Rectal smooth muscle tissue (tissue), 1 donor: ENCODE results near the gene LRRC61.

ENCODE experiments used
- H3K27ac ChIP-seq: one replicate; pipeline ENCODE4 v1.7.0; 2013; ENCODE audit warnings: low read depth, low read length, inconsistent platforms
- H3K27me3 ChIP-seq: one replicate; pipeline ENCODE4 v1.7.0; 2013; ENCODE audit warnings: low read length; ENCODE audit not compliant: control insufficient read depth, insufficient read depth
- H3K36me3 ChIP-seq: one replicate; pipeline ENCODE4 v1.7.0; 2013; ENCODE audit warnings: low read length; ENCODE audit not compliant: control insufficient read depth, insufficient read depth
- H3K4me1 ChIP-seq: one replicate; pipeline ENCODE4 v1.7.0; 2013; ENCODE audit warnings: low read length; ENCODE audit not compliant: control insufficient read depth, insufficient read depth
- H3K4me3 ChIP-seq: one replicate; pipeline ENCODE4 v1.7.0; 2013; ENCODE audit warnings: low read length
- H3K9ac ChIP-seq: one replicate; pipeline ENCODE4 v1.7.0; 2013; ENCODE audit warnings: low read length

The LRRC61 gene

DNA sequence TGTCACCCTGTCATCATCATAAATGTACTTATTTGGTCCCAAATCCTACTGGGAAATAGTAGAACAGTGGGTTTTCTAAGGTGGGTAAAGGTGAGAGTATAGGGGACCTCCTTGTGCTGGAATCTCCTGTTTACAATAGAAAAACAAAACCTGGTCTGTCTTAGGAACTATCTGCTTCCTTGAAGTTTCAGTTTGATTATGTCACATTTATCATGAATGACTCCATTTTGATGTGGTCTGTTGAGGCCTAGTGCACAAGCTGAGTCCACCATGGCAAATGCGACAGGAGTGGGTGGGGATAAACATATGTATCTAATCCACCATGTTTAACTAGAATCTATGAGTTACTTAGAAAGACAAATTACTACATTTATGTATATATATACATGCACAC, 32.5 kb downstream of the LRRC61 start:
- Histone ChIP-seq H3K4me3 (no peak overlapping the region), H3K36me3 (no peaks in the 10 kb centered on the region), H3K4me1 (peaks cover 2% of the 10 kb centered on the region), H3K9ac (no peak overlapping the region), H3K27me3 (no peaks in the 10 kb centered on the region), H3K27ac (peak overlapping the region; percentile 35)

DNA sequence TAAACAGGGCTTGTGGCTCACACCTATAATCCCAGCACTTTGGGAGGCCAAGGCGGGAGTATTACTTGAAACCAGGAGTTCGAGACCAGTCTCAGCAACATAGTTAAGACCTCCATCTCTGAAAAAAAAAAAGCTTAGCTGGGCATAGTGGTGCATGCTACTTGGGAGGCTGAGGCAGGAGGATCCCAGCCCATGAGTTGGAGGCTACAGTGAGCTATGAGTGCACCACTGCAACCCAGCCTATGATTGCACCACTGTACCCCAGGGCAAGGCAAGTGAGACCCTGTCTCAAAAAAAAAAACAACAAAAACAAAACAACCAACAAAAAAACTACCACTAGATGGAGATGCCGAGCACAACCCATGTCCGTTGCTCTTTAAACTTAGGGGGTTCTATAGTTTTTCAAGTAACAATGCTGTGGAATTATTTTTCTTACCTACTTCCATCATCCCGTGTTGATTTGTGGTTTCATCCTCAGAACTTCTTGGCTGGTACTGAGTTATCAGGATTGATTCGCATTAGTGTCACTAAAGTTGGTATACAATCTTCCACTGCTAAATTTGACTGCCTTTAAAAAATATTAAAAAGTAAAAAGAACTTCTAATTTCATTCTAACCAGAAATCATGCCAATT, 33.2 kb downstream of the LRRC61 start:
- H3K27ac ChIP-seq: peak overlapping the region; percentile 35
- no peaks in the 10 kb centered on the region for H3K36me3 ChIP-seq
- no peaks in the 10 kb centered on the region for H3K27me3 ChIP-seq
- no peak overlapping the region for H3K9ac ChIP-seq
- peaks cover 2% of the 10 kb centered on the region for H3K4me1 ChIP-seq
- H3K4me3 ChIP-seq: no peak overlapping the region

DNA sequence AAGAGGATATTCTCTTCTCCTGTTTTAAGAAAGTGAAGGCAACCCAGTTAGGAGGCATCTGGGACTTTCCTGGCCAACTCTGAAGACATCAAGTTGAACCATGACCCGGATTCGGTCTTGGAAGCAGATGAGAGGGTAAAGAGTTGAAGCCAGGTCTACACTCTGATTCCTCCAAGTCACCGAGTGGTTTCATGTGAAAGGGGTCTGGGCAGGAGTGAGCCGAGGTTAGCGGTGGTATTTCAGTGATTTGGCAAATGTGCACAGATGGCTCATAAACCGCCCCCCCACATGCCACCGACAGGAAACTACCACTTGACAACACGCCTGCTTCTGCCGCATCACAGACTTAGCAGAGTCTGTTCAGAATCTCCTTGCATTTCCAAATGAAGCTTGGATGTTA, 34.1 kb downstream of the LRRC61 start:
- H3K4me3 ChIP-seq: no peak overlapping the region

DNA sequence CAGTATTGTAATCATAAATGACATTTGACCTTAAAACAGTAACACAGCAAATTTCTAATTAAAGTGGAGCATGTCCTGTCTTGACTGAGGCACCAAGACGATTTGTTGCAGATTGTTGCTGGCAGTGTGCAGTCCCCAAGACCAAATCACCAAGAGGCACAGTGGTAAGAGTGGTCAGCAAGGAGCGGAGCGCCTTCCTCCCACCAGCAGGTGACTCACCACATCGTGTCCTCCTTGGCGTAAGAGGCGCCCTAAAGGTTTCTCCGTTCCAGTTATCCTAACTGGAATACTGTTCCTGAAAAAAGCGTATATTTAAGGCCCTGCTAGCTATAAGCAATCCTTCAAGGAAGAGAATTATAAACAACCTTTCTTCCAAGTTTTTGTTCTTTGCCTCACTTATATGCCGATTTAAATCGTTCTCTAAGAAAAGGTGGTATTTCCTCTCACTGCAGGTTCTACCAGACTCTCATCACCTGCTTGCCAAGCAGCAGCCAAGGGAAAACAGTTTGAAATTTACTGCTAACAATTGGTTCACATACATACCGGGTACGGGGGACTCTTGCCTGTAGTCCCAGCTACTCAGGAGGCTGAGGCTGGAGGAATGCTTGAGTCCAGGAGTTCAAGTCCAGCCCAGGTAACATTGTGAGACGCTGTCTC, 34.7 kb downstream of the LRRC61 start:
- Histone ChIP-seq H3K4me3 (no peak overlapping the region), H3K36me3 (no peaks in the 10 kb centered on the region), H3K27me3 (no peaks in the 10 kb centered on the region), H3K27ac (no peak overlapping the region), H3K9ac (no peak overlapping the region), H3K4me1 (peaks cover 2% of the 10 kb centered on the region)

More for the DNA sequence above, 34.1 kb downstream of the LRRC61 start:
- Histone ChIP-seq H3K4me1 (peaks cover 2% of the 10 kb centered on the region), H3K27ac (no peak overlapping the region), H3K9ac (no peak overlapping the region), H3K36me3 (no peaks in the 10 kb centered on the region), H3K27me3 (no peaks in the 10 kb centered on the region)

DNA sequence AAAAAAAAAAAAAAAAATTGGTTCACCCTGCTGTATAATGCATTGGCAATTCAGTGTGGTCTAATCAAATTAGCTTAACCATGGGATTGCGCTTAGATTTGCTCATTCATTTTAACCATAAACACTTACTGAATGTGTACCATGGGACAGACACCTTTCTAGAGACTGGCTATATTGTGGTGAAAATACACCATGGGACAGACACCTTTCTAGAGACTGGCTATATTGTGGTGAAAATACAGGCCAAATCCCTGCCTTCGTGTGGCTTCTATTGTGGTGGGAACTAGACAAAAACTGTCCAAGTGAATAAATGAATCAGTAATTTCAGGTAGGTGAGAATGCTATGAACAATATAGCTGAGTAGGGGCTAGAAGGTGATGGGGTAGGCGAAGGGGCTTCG, 35.3 kb downstream of the LRRC61 start:
- Histone ChIP-seq H3K4me1 (peaks cover 2% of the 10 kb centered on the region), H3K9ac (no peak overlapping the region), H3K36me3 (no peaks in the 10 kb centered on the region), H3K27me3 (no peaks in the 10 kb centered on the region), H3K4me3 (no peak overlapping the region), H3K27ac (no peak overlapping the region)

GRCh38 chr7:150358988-150359621, 36.0 kb downstream of the LRRC61 start:
- Histone ChIP-seq H3K27me3 (no peaks in the 10 kb centered on the region), H3K27ac (no peak overlapping the region), H3K9ac (no peak overlapping the region), H3K4me3 (no peak overlapping the region), H3K4me1 (peaks cover 2% of the 10 kb centered on the region), H3K36me3 (no peaks in the 10 kb centered on the region)

DNA sequence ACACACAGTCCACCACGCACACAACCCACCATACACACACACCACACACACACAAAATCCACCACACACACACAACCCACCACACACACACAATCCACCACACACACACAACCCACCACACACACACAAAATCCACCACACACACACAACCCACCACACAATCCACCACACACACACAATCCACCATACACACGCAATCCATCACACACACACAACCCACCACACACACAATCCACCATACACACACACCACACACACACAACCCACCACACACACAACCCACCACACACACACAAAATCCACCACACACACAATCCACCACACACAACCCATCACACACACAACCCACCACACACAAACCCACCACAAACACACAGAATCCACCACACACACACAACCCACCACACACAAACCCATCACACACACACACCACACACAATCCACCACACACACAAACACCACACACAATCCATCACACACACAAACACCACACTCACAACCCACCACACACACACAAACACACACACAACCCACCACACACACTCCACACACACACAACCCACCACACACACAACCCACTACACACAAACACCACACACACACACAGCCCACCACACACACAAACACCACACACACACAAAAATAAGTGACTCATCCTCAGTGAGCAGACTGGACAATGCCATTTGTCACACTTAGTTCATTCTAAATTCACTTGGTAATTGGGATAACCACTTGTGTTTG, 36.6 kb downstream of the LRRC61 start:
- no peaks in the 10 kb centered on the region for H3K27me3 ChIP-seq
- H3K4me3 ChIP-seq: no peak overlapping the region
- no peaks in the 10 kb centered on the region for H3K36me3 ChIP-seq
- H3K4me1 ChIP-seq: peaks cover 1% of the 10 kb centered on the region
- no peak overlapping the region for H3K9ac ChIP-seq
- H3K27ac ChIP-seq: no peak overlapping the region

DNA sequence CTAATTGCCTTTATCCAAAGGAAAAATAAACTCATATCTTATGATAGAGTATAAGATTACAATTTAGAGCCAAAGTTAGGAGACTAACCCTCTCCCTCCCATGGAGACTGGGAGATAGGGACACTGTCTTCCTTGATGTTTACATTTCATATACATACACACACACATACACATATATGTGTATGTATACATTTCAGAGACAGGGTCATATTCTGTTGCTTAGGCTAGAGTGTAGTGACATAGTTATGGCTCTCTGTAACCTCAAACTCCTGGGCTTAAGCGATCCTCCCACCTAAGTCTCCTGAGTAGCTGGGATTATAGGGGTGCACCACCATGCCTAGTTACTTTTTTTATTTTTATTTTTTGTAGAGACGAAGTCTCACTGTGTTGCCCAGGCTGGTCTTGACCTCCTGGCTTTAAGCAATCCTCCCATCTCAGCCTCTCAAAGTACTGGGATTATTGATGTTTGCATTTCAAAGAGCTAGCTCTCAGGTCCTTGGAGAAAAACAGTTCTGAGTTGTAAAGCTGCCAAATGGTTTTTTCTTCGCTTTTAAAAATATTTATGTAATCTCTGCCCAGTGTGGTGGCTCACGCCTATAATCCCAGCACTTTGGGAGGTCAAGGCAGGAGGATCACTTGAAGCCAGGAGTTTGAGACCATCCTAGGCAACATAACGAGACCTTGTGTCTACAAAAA, 37.4 kb downstream of the LRRC61 start:
- Histone ChIP-seq H3K4me3 (no peak overlapping the region), H3K27ac (no peak overlapping the region), H3K36me3 (no peaks in the 10 kb centered on the region), H3K4me1 (no peaks in the 10 kb centered on the region), H3K9ac (no peak overlapping the region), H3K27me3 (no peaks in the 10 kb centered on the region)

GRCh38 chr7:150361402-150361801, 38.2 kb downstream of the LRRC61 start:
- Histone ChIP-seq H3K27ac (peak overlapping the region; percentile 48), H3K27me3 (no peaks in the 10 kb centered on the region), H3K36me3 (no peaks in the 10 kb centered on the region), H3K4me3 (no peak overlapping the region), H3K4me1 (no peaks in the 10 kb centered on the region), H3K9ac (no peak overlapping the region)

- Histone ChIP-seq H3K4me1 (no peaks in the 10 kb centered on the region), H3K4me3 (no peak overlapping the region), H3K27me3 (no peaks in the 10 kb centered on the region), H3K9ac (no peak overlapping the region), H3K36me3 (no peaks in the 10 kb centered on the region), H3K27ac (peak overlapping the region; percentile 48)
Observed at GRCh38 chr7:150361807-150362621, 38.9 kb downstream of the LRRC61 start.

DNA sequence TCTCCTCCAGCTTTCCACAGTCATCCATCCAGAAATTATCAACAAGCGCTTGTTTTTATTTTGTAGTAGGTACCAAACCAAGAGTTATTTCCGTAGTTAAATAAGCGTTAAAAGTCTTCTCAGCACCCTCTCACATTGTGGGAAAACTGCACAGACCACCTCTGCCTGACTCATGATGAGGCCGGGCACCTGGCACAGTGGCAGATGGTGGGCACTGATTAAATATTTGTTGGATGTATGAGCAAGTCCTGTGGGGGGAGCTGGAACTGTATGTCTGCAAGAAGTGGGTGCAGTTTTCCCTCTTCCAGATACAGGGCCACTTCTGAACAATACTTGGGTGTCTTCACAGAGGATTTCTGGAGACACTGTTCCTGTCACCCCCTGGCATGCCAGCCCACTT, 40.2 kb downstream of the LRRC61 start:
- Histone ChIP-seq H3K36me3 (no peaks in the 10 kb centered on the region), H3K27ac (no peak overlapping the region), H3K9ac (no peak overlapping the region), H3K4me3 (no peak overlapping the region), H3K27me3 (no peaks in the 10 kb centered on the region), H3K4me1 (no peaks in the 10 kb centered on the region)
